H1 (cell line): ENCODE results near the gene GCK. TPM values are rescaled to one million over a fixed set of nuclear protein-coding genes. Genes with fewer than 3 reads are reported as not detected.

Experiments used
- CTCF ChIA-PET: fragments of 300-600 bp; sonication (Branson Sonifier 250); formaldehyde crosslinking; loops from one replicate; lab custom pipeline; 2021; ENCODE audit not compliant: partially characterized antibody; lab: Charles Lee
- POLR2A ChIA-PET: fragments of 300-600 bp; sonication (Branson Sonifier 250); formaldehyde crosslinking; loops from one replicate; lab custom pipeline; 2021; ENCODE audit warnings: inconsistent platforms; ENCODE audit not compliant: partially characterized antibody; lab: Charles Lee
- DNase-seq, 2 experiments: peaks; one replicate each; pipeline versions ENCODE4 v3.0.0 to v3.0.0-alpha.2; 2010 to 2022; ENCODE audit warnings: low spot score in 2 of 2, low read depth in 1 of 2, mixed read lengths in 1 of 2
- FAIRE-seq: peaks from 2 replicates; lab custom pipeline; 2011; peaks lifted over from hg19 to GRCh38; lab: Jason Lieb, UNC
- H2AFZ ChIP-seq: 2 replicates; pipeline ENCODE4 v1.8.1; 2012; ENCODE audit warnings: low read length, inconsistent platforms
- H2AK5ac ChIP-seq: 2 replicates; pipeline ENCODE4 v1.6.1; 2013; ENCODE audit warnings: low read depth, low read length
- H2BK120ac ChIP-seq: replicated peaks from 2 replicates; pipeline ENCODE3; 2013; ENCODE audit warnings: low read depth, low read length, inconsistent platforms
- H2BK12ac ChIP-seq: 2 replicates; pipeline ENCODE4 v1.6.1; 2013; ENCODE audit warnings: low read depth, low read length
- H2BK15ac ChIP-seq: 2 replicates; pipeline ENCODE4 v1.6.1; 2013; ENCODE audit warnings: low read length
- H2BK20ac ChIP-seq: 2 replicates; pipeline ENCODE4 v1.6.1; 2013; ENCODE audit warnings: low read length
- H2BK5ac ChIP-seq: 2 replicates; pipeline ENCODE4 v1.6.1; 2013; ENCODE audit warnings: low read depth, low read length
- H3K14ac ChIP-seq: 2 replicates; pipeline ENCODE4 v1.6.1; 2013; ENCODE audit warnings: inconsistent platforms; ENCODE audit not compliant: insufficient read length
- H3K18ac ChIP-seq: 2 replicates; pipeline ENCODE4 v1.6.1; 2013; ENCODE audit warnings: low read length; ENCODE audit errors: extremely low read depth
- H3K23ac ChIP-seq: 2 replicates; pipeline ENCODE4 v1.6.1; 2013; ENCODE audit warnings: inconsistent platforms; ENCODE audit not compliant: insufficient read length
- H3K23me2 ChIP-seq: 2 replicates; pipeline ENCODE4 v1.6.1; 2013; ENCODE audit warnings: low read depth, low read length
- H3K27ac ChIP-seq: 2 replicates; pipeline ENCODE4 v1.6.1; 2011; ENCODE audit warnings: low read depth, low read length, inconsistent platforms
- H3K27me3 ChIP-seq, 4 experiments: replicated peaks in 1 of 4; 1 replicate in 1 of 4; 2 replicates in 3 of 4; pipeline versions ENCODE4 v1.6.1 to v1.8.1; 2011 to 2013; ENCODE audit warnings: low read length in 3 of 4, mild to moderate bottlenecking in 3 of 4, inconsistent platforms in 2 of 4, mixed read lengths in 2 of 4, moderate library complexity in 1 of 4; ENCODE audit not compliant: control insufficient read depth in 3 of 4, insufficient read depth in 3 of 4; ENCODE audit errors: extremely low read depth in 1 of 4
- H3K36me3 ChIP-seq, 4 experiments: 2 replicates each; pipeline versions ENCODE4 v1.6.1 to v1.8.1; 2011 to 2013; ENCODE audit warnings: mild to moderate bottlenecking in 4 of 4, low read length in 3 of 4, moderate library complexity in 2 of 4, control low read depth in 1 of 4, inconsistent platforms in 1 of 4; ENCODE audit not compliant: insufficient read depth in 4 of 4, control insufficient read depth in 2 of 4
- H3K4ac ChIP-seq: replicated peaks from 2 replicates; pipeline ENCODE3; 2013; ENCODE audit warnings: low read length, low read depth, mixed read lengths, inconsistent platforms; ENCODE audit not compliant: insufficient read length
- H3K4me1 ChIP-seq, 4 experiments: replicated peaks in 1 of 4; 1 replicate in 1 of 4; 2 replicates in 3 of 4; pipeline versions ENCODE4 v1.6.1 to v1.8.1; 2011 to 2013; ENCODE audit warnings: low read length in 3 of 4, inconsistent platforms in 2 of 4, mixed read lengths in 1 of 4; ENCODE audit not compliant: insufficient read depth in 4 of 4, control insufficient read depth in 3 of 4
- H3K4me2 ChIP-seq, 2 experiments: 2 replicates each; pipeline versions ENCODE4 v1.6.1 to v1.8.1; 2011 to 2013; ENCODE audit warnings: low read depth in 2 of 2, low read length in 2 of 2, control low read depth in 1 of 2, inconsistent platforms in 1 of 2, mild to moderate bottlenecking in 1 of 2; ENCODE audit not compliant: insufficient read depth in 1 of 2
- H3K4me3 ChIP-seq, 4 experiments: fragments of 200-600, 300-600 bp in 1 of 4; sonication (generic), shearing (Covaris generic), sonication (Bioruptor Twin) in 1 of 4; 2 replicates each; pipeline versions ENCODE4 v1.5.1 to v1.8.1; 2011 to 2016; ENCODE audit warnings: low read length in 4 of 4, low read depth in 3 of 4, control low read depth in 2 of 4, inconsistent platforms in 2 of 4, mild to moderate bottlenecking in 2 of 4, mixed read lengths in 1 of 4, moderate library complexity in 1 of 4; ENCODE audit not compliant: insufficient read depth in 2 of 4; ENCODE audit errors: extremely low read depth in 1 of 4
- H3K56ac ChIP-seq: replicated peaks from 2 replicates; pipeline ENCODE3; 2013; ENCODE audit warnings: low read depth, mild to moderate bottlenecking, mixed read lengths, low read length, inconsistent platforms; ENCODE audit not compliant: insufficient read length
- H3K79me1 ChIP-seq: 2 replicates; pipeline ENCODE4 v1.6.1; 2013; ENCODE audit warnings: low read depth, low read length, control low read depth
- H3K79me2 ChIP-seq, 2 experiments: 2 replicates each; pipeline versions ENCODE4 v1.6.1 to v1.8.1; 2012 to 2013; ENCODE audit warnings: low read length in 2 of 2, mild to moderate bottlenecking in 2 of 2, inconsistent platforms in 1 of 2; ENCODE audit not compliant: insufficient read depth in 2 of 2, control insufficient read depth in 1 of 2
- H3K9ac ChIP-seq, 4 experiments: replicated peaks in 1 of 4; 1 replicate in 1 of 4; 2 replicates in 3 of 4; pipeline versions ENCODE4 v1.6.1 to v1.8.1; 2011 to 2013; ENCODE audit warnings: low read depth in 3 of 4, low read length in 3 of 4, control low read depth in 2 of 4, mild to moderate bottlenecking in 2 of 4, moderate library complexity in 2 of 4, inconsistent platforms in 1 of 4; ENCODE audit errors: extremely low read depth in 1 of 4
- H3K9me3 ChIP-seq, 2 experiments: 2 replicates each; pipeline versions ENCODE4 v1.6.1 to v1.8.1; 2012 to 2013; ENCODE audit warnings: mild to moderate bottlenecking in 2 of 2, moderate library complexity in 2 of 2, control low read depth in 1 of 2, inconsistent platforms in 1 of 2, low read depth in 1 of 2, low read length in 1 of 2, mixed read lengths in 1 of 2; ENCODE audit not compliant: insufficient read depth in 2 of 2
- H4K20me1 ChIP-seq, 2 experiments: replicated peaks in 1 of 2; 2 replicates each; pipeline versions ENCODE3 to v1.8.1; 2011 to 2013; ENCODE audit warnings: inconsistent platforms in 2 of 2, low read length in 2 of 2, mild to moderate bottlenecking in 1 of 2; ENCODE audit not compliant: insufficient read depth in 2 of 2, control insufficient read depth in 1 of 2
- H4K5ac ChIP-seq: 2 replicates; pipeline ENCODE4 v1.6.1; 2013; ENCODE audit warnings: low read length, low read depth, mixed read lengths, inconsistent platforms; ENCODE audit not compliant: insufficient read length
- H4K8ac ChIP-seq: 2 replicates; pipeline ENCODE4 v1.8.0; 2013; ENCODE audit warnings: mild to moderate bottlenecking, moderate library complexity, low read length, inconsistent platforms; ENCODE audit not compliant: insufficient read depth; ENCODE audit errors: extremely low read depth
- H4K91ac ChIP-seq: replicated peaks from 2 replicates; pipeline ENCODE3; 2013; ENCODE audit warnings: low read length, mixed read lengths, inconsistent platforms; ENCODE audit not compliant: insufficient read length
- BACH1 ChIP-seq: IDR thresholded peaks from 2 replicates; pipeline ENCODE4 v1.6.1; 2012; ENCODE audit warnings: low read length, improper control_type of control experiment
- BRCA1 ChIP-seq: IDR thresholded peaks from 2 replicates; pipeline ENCODE4 v1.6.1; 2012; ENCODE audit warnings: low read depth, low read length, improper control_type of control experiment
- POU5F1 ChIP-seq: IDR thresholded peaks from 2 replicates; pipeline ENCODE4 v1.6.1; 2011; ENCODE audit warnings: low read depth, mild to moderate bottlenecking, low read length, moderate library complexity
- RAD21 ChIP-seq, 2 experiments: IDR thresholded peaks in 1 of 2; conservative IDR thresholded peaks in 1 of 2; 2 replicates each; pipeline ENCODE4 v1.6.1; 2011; ENCODE audit warnings: low read depth in 2 of 2, low read length in 2 of 2, improper control_type of control experiment in 1 of 2, inconsistent platforms in 1 of 2, mild to moderate bottlenecking in 1 of 2, moderate library complexity in 1 of 2
- SP1 ChIP-seq: IDR thresholded peaks from 2 replicates; pipeline ENCODE4 v1.6.1; 2011; ENCODE audit warnings: low read depth, low read length
- SP2 ChIP-seq: IDR thresholded peaks from 2 replicates; pipeline ENCODE4 v1.6.1; 2012; ENCODE audit warnings: mild to moderate bottlenecking, low read length, inconsistent platforms
- WGBS, 2 experiments: shearing (Covaris generic) in 1 of 2; methylation state at CpG; one replicate each; pipeline versions ENCODE4 v1.1.6 to v1.1.7; 2013 to 2015; ENCODE audit warnings: low lambda C conversion rate in 2 of 2, mixed read lengths in 2 of 2, inconsistent platforms in 1 of 2, low coverage in 1 of 2, missing lambda C conversion rate in 1 of 2; ENCODE audit not compliant: insufficient replicate concordance in 2 of 2, insufficient coverage in 1 of 2, insufficient read length in 1 of 2; ENCODE audit errors: extremely low coverage in 1 of 2, missing lambda C conversion rate in 1 of 2; 5-methylcytosine and 5-hydroxymethylcytosine counted together
- polyA plus RNA-seq, 7 experiments: library from polyadenylated mRNA; depleted of rRNA in 3 of 7; stranded (reverse) in 5 of 7; unstranded in 2 of 7; fragments of >200 nt in 5 of 7; fragments of 200-250 nt in 2 of 7; gene quantifications; 1 replicate in 5 of 7; 2 replicates in 1 of 7; 4 replicates in 1 of 7; pipeline versions ENCODE4 v1.2.1 to v1.2.3, GENCODE V29; 2011 to 2013; ENCODE audit warnings: missing spikeins in 2 of 7, mixed read lengths in 2 of 7
- total RNA-seq: library from RNA; stranded (reverse); fragmentation: NEBNext Ultra II Directional; extraction: Animal tissue kit (Norgen Biotek cat#: 25700); gene quantifications from 2 replicates; pipeline ENCODE4 v1.2.1, GENCODE V29; 2021
- TF ChIP-seq, protein P1 (sequence below), 3 experiments: IDR thresholded peaks; 1 replicate in 2 of 3; 2 replicates in 1 of 3; pipeline versions ENCODE4 v1.5.1 to v1.6.1; 2011; ENCODE audit warnings: low read length in 3 of 3, mild to moderate bottlenecking in 3 of 3, inconsistent platforms in 2 of 3, low read depth in 1 of 3, moderate library complexity in 1 of 3; ENCODE audit not compliant: insufficient read depth in 1 of 3; ENCODE audit errors: control extremely low read depth in 1 of 3

The GCK gene
- total and polyA plus RNA-seq, 2 of the 8 experiments (the other 6 are each of a cell fraction or from before 2014, with no cell fraction given): 2.4 to 4.9 TPM

DNA sequence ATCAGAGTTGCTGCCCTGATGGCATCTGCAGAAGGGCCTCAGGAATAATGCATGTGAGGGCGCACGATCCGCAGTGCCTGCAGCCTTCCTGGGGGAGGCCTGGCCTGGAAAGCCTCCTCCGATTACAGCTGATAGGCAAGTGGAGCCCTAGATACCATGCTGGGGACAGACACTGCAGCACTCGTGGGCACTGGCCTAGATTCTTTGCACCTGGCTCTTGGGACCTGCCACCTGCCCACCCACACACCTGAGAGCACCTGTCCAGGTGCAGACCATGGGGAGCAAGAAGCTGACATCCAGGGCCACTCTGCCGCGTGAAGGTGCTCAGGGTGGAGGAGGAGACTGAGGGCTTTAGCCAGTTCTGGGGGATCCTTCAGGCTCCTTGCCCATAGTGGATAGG, 26.3 kb upstream of the GCK start:
- WGBS, 2 experiments: 82% methylated on average over 7 of the region's 7 CpGs; no CpG with 5 or more reads in 1 of the 2 experiments
- H3K18ac ChIP-seq: no peak overlapping the region
- no peak overlapping the region for H3K23ac ChIP-seq
- no peak overlapping the region for H2BK20ac ChIP-seq
- H4K8ac ChIP-seq: no peak overlapping the region
- H3K4me1 ChIP-seq: peaks cover 0 to 23% (median 16%) of the 10 kb centered on the region in 4 experiments; a peak in 6 of 7 replicates
- H3K79me2 ChIP-seq: no peaks in the 10 kb centered on the region
- POLR2A ChIA-PET: interaction anchor here (1.2 to 1.6 kb wide), 4 partner anchors 8 to 275 kb away, joined by 4 to 6 read pairs (median 5); partner anchors contain the start of genes NUDCD3 and PGAM2
- no peak overlapping the region for H2AFZ ChIP-seq
- H3K14ac ChIP-seq: no peak overlapping the region
- peaks cover 0 to 5% of the 10 kb centered on the region in 2 experiments for H4K20me1 ChIP-seq
- H3K4ac ChIP-seq: no peak overlapping the region
- peaks cover 9 to 21% (median 10%) of the 10 kb centered on the region in 4 experiments for H3K36me3 ChIP-seq
- H3K27ac ChIP-seq: no peak overlapping the region
- H4K5ac ChIP-seq: no peak overlapping the region
- no peaks in the 10 kb centered on the region for H3K27me3 ChIP-seq
- no peak overlapping the region for H3K4me2 ChIP-seq
- H3K79me1 ChIP-seq: no peaks in the 10 kb centered on the region
- H3K4me3 ChIP-seq: no peak overlapping the region
- CTCF ChIA-PET: interaction anchor here (1.2 to 6.0 kb wide), 9 partner anchors 9 to 114 kb away, joined by 3 to 35 read pairs (median 5); no protein-coding TSS in a partner anchor
- no peak overlapping the region for H2AK5ac ChIP-seq
- no peak for DNase-seq
- no peak overlapping the region for H3K56ac ChIP-seq
- H4K91ac ChIP-seq: no peak overlapping the region
- H2BK12ac ChIP-seq: no peak overlapping the region
- H3K23me2 ChIP-seq: no peaks in the 10 kb centered on the region
- no peak overlapping the region for H2BK5ac ChIP-seq
- no peak for FAIRE-seq
- no peak overlapping the region for H3K9ac ChIP-seq
- H2BK15ac ChIP-seq: no peak overlapping the region
- H2BK120ac ChIP-seq: no peak overlapping the region
- H3K9me3 ChIP-seq: no peaks in the 10 kb centered on the region; a peak in 1 of 4 replicates
- TF ChIP-seq, protein P1, sequence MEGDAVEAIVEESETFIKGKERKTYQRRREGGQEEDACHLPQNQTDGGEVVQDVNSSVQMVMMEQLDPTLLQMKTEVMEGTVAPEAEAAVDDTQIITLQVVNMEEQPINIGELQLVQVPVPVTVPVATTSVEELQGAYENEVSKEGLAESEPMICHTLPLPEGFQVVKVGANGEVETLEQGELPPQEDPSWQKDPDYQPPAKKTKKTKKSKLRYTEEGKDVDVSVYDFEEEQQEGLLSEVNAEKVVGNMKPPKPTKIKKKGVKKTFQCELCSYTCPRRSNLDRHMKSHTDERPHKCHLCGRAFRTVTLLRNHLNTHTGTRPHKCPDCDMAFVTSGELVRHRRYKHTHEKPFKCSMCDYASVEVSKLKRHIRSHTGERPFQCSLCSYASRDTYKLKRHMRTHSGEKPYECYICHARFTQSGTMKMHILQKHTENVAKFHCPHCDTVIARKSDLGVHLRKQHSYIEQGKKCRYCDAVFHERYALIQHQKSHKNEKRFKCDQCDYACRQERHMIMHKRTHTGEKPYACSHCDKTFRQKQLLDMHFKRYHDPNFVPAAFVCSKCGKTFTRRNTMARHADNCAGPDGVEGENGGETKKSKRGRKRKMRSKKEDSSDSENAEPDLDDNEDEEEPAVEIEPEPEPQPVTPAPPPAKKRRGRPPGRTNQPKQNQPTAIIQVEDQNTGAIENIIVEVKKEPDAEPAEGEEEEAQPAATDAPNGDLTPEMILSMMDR (IDR thresholded peaks at IDR 0.05; ENCODE audit: control extremely low read depth in 1 of 3, insufficient read depth in 1 of 3, low read depth in 1 of 3, low read length in 3 of 3): no peak
- TF ChIP-seq BRCA1 (no peak), POU5F1 (no peak), RAD21 (IDR thresholded peaks at IDR 0.05 in 1 of 2, conservative IDR thresholded peaks at IDR 0.05 in 1 of 2; ENCODE audit: low read depth in 2 of 2, low read length in 2 of 2) (no peak), SP2 (no peak), BACH1 (no peak), SP1 (no peak)
